ENCODE data around the gene VPS13D. TPM values are rescaled to one million over a fixed set of nuclear protein-coding genes. Genes with fewer than 3 reads are reported as not detected.

VPS13D gene
- total RNA-seq, 2 experiments from 2014 or later = 24.7 to 25.9 TPM

DNA sequence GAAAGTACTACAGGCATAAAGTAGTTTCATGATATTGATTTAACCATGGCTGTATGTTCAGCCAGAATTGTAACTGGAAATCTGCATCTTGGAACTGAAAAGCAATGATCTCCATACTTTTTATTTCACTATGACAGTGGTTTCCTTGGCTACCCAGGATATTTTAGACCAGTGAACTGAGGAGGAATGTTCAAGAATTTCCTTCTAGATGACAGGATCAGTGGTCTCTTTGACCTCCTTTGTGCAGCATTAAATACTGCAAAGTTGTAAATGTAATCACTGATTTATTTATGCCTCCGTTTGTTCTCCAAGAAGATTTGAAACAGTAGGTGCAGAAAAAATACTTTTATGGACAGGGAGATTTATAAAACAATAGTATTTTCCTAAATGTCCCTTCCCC lies 39.5 kb downstream of the VPS13D start:
- ChIA-PET CTCF (no interaction called here), POLR2A (no interaction called here)

DNA sequence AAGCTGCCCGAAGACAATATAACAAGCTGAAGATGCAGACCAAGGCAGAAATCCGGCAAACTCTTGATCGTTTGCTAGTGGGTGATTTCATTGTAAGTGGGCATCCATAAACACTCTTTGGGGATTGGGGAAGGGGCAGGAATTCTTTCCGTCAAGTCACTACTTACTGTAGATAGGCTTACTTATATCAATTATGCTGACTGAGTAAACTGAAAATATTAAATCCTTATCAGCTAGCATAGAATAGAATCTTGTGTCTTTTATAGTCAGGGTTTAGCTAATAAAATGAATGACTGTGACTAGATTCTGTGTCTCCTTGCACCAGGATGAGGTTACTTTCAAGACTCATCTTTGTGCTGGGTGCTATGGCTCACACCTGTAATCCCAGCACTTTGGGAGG lies 41.2 kb downstream of the VPS13D start:
- CTCF ChIA-PET = interaction anchor here (1.3 kb wide), 1 partner anchor 147 kb away, joined by 3 read pairs; no protein-coding TSS in a partner anchor
- POLR2A ChIA-PET = no interaction called here

DNA sequence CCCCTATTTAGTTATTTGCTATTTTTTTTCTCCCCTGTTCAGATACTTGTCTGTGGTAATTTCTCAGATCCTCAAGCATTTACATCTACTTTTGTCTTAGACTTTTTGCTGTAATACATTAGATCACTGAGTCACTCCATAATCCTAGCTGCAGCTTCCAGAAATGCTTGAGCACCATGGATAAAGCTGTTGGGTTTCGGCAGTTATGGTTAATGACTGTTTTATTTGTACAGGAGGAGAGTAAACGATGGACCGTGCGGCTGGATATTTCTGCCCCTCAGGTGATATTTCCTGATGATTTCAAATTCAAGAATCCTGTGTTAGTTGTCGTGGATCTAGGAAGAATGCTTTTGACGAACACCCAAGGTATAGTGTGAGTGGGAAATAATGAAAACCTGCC lies 42.9 kb downstream of the VPS13D start:
- ChIA-PET POLR2A (no interaction called here), CTCF (interaction anchor here (0.6 to 1.5 kb wide), 2 partner anchors 19 to 386 kb away, joined by 3 to 8 read pairs; no protein-coding TSS in a partner anchor)

DNA sequence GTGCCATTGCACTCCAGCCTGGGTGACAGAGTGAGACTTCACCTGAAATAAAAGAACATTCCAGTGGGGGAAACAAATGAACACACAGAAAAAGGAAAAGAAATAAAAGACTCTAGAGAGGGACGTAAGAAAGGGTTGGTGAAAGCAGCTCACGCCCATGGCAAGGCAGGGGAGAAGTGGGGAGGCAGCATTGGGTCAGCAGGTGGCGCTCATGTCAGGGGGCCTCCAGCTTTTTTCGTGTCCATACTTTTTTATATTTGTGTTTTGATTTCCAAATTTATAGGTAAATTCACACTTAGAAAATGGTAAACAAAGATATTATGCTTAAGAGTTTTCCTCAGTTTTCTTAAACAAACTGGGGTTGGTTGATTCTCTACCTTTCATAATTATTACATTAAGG lies 45.5 kb downstream of the VPS13D start:
- POLR2A ChIA-PET = no interaction called here

DNA sequence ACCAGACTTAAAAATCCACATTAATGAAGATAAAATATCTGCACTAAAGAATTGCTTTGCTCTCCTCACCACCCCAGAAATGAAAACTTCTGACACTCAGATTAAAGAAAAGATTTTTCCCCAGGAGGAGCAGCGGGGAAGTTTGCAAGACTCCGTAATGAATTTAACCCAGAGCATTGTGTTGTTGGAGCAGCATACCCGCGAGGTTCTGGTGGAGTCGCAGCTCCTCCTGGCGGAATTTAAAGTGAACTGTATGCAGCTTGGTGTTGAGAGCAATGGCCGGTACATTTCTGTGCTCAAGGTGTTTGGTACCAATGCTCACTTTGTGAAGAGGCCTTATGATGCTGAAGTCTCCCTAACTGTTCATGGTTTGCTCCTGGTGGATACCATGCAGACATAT lies 46.4 kb downstream of the VPS13D start:
- POLR2A ChIA-PET = no interaction called here
- CTCF ChIA-PET = interaction anchor here (1.2 to 2.3 kb wide), 4 partner anchors 16 to 372 kb away, joined by 3 to 9 read pairs (median 6); no protein-coding TSS in a partner anchor

More for the DNA sequence above, 45.5 kb downstream of the VPS13D start:
- CTCF ChIA-PET = interaction anchor here (1.1 to 2.3 kb wide), 5 partner anchors 25 to 387 kb away, joined by 3 to 10 read pairs (median 4); no protein-coding TSS in a partner anchor

DNA sequence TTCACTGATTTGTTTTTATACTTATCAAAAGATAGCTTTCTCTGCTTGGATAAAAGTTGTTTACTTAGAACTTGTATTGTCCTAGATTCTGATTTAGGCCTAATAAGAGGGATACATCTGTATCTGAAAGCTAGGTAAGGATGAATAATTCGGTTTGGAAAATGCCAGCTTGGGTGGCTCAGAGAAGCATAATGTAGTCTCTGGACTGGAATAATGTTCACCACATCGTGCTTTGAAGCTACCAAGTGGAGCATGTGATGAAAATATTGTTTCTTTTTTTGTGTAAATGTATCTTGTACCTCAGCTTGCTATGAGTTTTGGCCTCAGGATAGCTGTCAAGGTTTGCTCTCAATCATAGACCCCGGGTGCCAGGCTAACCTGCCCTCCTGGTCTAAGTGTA lies 49.2 kb downstream of the VPS13D start:
- ChIA-PET CTCF (interaction anchor here (1.0 kb wide), 1 partner anchor 60 kb away, joined by 3 read pairs; no protein-coding TSS in a partner anchor), POLR2A (no interaction called here)

DNA sequence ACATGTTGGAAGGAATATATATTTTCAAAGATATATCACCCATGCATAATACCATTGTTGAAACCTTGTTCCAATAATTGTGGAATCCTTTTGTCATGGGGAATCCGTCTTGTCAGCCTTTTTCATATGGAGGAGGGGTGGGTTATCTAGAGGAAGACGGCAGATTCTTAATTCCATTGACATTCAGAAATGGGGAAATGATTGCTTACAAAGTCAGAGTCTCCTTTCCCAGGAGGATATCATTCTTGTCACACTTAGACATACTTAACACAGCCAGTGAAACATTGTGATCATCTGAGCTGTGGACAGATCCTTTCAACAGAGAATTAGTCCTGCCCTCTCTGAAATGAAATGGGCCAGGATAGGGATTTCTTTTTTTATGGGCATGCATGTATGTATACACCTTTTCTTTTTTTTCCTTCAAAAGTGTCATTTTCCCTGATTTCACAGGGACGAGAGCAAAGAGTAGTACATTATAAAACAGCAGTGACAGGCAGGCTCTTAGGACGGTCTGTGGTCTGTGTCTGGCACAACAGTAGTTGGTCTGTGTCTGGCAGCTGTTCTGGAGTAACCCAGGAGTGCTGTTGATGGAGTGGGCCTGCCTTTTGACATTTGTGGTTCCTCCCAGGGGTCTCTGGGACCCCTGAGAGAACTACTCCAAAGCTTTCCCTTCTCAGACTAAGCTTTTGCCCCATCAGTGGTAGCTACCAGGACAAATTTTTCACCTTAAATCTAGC lies 50.1 kb downstream of the VPS13D start:
- POLR2A ChIA-PET = no interaction called here
- CTCF ChIA-PET = no interaction called here

DNA sequence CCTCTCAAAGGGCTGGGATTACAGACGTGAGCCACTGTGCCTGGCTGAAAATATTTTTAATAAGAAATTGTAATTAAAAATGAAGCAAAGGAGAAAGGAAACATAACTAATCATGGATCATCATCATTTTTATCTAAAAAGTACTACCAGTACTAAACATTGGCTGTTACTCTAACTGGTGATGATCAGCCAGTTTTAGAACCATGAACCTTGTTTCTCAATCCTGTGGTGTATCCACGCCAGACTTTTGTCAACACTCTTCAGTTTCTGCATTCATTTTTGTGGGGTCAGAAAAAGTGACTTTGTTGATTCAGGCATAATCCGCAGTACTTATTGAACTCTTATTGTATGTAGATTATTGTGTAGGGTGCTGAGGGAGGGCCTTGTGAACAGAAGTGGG lies 52.3 kb downstream of the VPS13D start:
- POLR2A ChIA-PET = no interaction called here
- CTCF ChIA-PET = no interaction called here

DNA sequence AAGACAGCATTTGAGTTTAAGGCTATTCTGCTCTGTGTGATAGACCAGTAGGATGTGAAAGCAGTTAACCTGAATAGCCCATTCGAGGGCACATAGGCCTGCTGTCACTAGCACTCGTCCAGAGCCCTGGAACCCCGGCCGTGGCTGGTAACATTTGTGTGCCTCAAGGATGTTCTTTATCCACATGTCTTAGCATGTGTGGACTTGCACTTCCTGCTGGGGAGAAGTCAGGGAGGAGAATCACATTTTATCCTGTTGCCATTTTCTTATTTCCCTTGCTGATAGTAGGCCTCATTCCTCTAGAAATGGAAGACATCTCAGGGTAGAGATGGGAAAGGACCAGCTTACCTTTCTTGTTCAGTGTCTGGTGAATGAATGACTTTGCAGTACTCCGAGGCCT lies 54.7 kb downstream of the VPS13D start:
- CTCF ChIA-PET = no interaction called here
- POLR2A ChIA-PET = no interaction called here

DNA sequence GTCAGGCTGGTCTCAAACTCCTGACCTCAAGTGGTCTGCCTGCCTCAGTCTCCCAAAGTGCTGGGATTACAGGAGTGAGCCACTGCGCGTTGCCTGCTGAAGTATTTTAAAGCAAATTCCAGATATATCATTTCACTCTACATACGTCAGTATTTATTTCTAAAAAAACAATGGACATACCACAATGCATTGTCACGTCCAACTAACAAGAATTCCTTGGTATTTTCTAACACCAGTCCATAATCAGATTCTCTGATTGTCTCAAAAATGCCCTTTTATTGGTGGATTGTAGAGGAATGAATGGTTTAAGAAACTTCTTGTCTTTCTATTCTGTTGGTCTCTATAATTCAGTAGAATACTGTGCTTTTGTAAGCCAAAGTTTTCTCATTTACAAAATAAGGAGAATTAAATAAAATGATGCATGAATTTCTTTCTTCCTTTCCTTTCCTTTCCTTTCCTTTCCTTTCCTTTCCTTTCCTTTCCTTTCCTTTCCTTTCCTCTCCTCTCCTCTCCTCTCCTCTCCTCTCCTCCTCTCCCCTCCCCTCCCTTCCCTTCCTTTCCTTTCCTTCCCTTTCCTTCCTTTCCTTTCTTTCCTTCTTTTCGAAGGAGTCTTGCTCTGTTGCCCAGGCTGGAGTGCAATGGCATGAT lies 55.8 kb downstream of the VPS13D start:
- ChIA-PET POLR2A (no interaction called here), CTCF (no interaction called here)

DNA sequence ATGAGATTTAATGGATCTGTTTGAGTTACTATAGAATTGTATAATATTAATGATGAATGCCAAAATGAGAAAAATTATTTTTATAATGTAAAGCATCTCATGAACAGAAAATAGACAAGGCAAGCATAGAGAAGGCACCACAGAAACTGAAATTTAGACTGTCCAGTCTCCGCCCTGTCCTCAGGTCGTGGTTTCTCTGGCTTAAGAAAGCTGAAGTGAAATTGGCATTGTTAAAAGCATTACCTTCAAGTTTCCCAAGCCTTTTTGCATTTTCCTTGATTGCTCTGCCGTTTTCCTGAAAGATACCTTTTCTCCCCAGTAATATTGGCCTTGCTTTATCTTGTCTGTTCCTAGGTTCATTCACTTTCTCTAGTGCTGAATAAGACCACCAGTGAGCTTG lies 58.0 kb downstream of the VPS13D start:
- POLR2A ChIA-PET = no interaction called here
- CTCF ChIA-PET = no interaction called here

DNA sequence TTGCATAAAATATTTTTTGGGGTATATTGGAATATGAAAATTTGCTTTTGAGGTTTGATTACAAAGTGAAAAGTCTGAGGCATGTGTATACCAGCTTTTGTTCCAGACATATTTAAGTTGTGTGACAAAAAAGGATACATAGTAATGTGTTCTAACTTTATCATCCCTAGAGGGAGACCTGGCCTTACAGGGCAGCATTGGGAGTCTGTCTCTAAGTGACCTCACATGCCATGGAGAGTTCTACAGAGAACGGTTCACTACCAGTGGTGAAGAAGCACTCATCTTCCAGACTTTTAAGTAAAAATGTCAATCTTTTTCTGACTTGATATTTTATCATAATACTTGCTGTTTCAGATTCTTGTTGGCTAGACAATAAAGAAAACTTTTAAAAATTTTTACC lies 61.0 kb downstream of the VPS13D start:
- CTCF ChIA-PET = interaction anchor here (1.7 kb wide), 1 partner anchor 166 kb away, joined by 5 read pairs; no protein-coding TSS in a partner anchor
- POLR2A ChIA-PET = no interaction called here

DNA sequence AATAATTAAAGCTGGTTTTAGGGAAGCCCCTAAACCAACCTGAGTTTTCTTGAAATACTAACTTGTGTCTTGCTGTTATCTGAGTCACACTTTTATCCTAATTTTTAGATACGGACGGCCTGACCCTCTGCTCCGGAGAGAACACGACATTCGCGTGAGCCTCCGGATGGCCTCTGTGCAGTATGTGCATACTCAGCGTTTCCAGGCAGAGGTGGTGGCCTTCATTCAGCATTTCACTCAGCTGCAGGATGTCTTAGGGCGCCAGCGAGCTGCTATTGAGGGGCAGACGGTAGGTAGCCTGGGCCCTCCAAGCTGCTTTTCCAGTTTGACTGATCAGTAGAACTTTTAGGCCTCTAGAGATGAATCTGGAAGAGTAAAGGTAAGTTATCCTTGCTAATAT lies 63.6 kb downstream of the VPS13D start:
- POLR2A ChIA-PET = no interaction called here

DNA sequence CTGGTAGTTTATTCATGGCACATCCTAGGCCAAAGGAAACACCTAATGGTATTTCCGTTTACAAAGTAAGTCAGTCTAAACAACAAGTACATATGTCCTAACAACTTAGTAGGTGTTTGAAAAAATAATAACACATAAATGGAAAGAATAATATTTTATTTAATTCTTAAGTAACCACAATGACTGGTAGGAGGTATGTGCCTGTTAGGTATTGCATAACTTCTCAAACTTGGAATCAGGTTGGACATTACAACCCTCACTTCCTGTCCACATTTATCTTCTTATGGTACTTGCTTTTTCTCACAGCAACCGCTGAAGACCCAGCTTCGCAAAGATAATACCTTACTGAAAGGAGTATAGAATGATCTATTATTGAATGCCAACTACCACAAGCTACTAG lies 64.2 kb downstream of the VPS13D start:
- POLR2A ChIA-PET = no interaction called here

More for the DNA sequence above, 63.6 kb downstream of the VPS13D start:
- CTCF ChIA-PET = interaction anchor here (1.8 kb wide), 1 partner anchor 365 kb away, joined by 5 read pairs; no protein-coding TSS in a partner anchor

DNA sequence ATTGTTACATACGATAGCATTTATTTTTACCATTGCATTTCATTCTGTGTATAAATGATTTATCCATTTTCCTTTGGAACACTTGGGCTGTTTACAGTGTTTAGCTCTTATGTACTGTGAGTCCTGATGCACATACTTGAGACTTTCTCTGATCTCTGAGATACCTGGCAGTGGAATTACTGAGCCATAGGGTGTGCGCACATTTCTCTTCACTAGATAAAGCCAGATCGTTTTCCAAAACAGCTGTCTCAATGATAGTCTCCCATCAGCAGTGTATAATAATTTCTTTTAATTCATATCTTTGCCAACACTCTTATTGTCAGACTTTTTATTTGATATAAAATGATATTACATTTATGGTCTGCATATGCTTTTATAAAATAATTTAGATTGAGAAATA lies 66.2 kb downstream of the VPS13D start:
- ChIA-PET POLR2A (no interaction called here), CTCF (interaction anchor here (2.0 kb wide), 1 partner anchor 324 kb away, joined by 6 read pairs; no protein-coding TSS in a partner anchor)

More for the DNA sequence above, 64.2 kb downstream of the VPS13D start:
- CTCF ChIA-PET = interaction anchor here (1.8 kb wide), 1 partner anchor 365 kb away, joined by 5 read pairs; no protein-coding TSS in a partner anchor

DNA sequence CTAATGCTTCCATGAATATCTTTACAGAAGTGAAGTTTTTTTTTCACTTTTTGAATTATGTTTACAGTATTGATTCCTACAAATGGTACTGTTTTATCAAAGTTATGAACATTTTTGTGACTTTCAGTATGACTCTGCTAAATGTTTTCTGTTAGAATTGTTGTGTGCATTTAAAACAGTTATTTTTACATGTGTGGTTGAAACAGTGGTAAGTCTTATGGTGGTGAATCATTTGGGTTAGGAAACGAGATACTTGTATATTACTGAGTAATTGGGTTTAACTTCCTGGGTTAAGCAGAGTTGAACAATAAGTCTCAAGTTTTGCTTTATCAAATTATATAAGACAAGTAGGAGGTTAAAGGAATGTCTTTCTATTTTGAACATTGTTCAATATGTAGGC lies 66.8 kb downstream of the VPS13D start:
- CTCF ChIA-PET = interaction anchor here (1.2 to 2.0 kb wide), 2 partner anchors 302 to 323 kb away, joined by 3 to 6 read pairs; no protein-coding TSS in a partner anchor
- POLR2A ChIA-PET = no interaction called here

DNA sequence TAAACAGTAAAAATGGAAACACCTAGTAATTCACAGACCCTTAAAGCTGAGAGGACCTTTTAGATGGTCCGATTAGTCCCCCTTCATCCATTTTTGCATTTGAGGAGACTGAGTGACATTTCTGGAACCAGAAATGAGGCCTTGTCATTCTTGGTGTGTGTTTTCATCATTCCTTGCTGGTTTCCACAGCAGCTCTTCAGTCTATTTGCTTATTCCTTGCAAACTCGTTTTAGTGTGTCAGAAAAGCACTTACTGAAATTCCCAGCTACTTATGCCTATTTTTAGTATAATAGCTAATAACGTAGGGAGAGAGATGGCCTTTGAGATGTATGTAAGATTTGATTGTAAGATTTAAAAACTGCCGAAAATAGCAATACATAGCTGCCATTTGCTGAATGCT lies 70.9 kb downstream of the VPS13D start:
- ChIA-PET CTCF (interaction anchor here (1.2 to 1.4 kb wide), 2 partner anchors 318 to 359 kb away, joined by 3 read pairs; partner anchors contain the start of gene DHRS3), POLR2A (no interaction called here)

DNA sequence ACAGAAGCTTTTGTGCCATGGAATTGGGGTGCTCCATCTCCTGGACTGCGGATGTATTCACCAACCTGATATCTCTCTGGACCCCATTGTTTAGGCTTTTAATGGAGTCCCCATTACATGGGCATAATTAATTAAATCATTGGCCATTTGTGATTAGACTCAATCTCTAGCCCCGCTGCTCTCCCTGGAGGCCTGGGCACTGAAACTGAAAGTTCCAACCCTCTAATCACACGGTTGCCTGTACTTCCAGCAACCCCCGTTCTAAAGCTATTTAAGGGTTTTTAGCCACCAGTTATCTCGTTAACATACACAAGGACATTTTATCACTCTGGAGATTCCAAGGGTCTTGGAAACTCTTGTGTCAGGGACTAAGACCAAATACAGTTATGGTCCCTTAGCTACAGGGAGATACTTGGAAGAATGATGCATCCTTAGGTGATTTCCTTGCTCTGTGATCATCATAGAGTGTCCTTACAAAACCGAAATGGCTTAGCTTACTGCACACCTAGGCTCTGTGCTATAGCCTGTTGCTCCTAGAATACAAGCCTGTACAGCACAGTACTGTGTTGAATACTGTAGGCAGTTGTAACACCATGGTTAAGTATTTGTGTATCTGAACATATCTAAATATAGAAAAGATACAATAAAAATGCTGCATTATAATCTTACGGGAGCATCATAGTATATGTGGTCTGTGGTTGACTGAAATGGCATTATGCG lies 71.8 kb downstream of the VPS13D start:
- POLR2A ChIA-PET = no interaction called here
- CTCF ChIA-PET = interaction anchor here (1.2 kb wide), 1 partner anchor 358 kb away, joined by 3 read pairs; no protein-coding TSS in a partner anchor

DNA sequence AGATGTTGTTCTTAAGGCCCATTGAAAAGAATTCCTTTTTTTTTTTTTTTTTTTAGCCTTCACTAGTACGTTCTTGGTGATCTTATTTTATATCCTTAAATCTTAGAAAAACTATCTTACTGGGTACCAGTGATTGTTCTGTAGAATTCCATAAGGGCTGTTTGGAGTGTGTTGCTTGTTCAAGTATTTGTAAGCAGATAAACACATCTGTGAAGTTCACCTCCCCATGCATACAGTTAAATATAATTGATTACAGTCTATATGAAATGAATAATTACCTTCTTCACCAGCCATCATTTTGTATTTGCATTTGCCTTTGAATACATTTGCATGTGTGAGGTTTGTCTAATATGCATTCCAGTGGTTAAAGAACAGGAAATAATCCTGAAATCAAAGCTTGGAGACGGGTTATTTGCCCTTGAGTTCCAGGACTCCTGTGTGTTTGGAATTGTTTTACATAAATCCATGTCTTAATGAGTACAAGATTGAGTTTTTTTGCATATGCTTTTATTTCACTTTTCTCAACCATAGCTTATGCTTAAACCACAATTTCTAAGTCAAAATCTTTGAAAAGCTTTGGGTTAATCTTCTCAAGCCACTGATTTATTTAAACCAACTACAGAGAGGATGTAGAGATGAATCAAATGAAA lies 73.1 kb downstream of the VPS13D start:
- CTCF ChIA-PET = no interaction called here
- POLR2A ChIA-PET = no interaction called here

DNA sequence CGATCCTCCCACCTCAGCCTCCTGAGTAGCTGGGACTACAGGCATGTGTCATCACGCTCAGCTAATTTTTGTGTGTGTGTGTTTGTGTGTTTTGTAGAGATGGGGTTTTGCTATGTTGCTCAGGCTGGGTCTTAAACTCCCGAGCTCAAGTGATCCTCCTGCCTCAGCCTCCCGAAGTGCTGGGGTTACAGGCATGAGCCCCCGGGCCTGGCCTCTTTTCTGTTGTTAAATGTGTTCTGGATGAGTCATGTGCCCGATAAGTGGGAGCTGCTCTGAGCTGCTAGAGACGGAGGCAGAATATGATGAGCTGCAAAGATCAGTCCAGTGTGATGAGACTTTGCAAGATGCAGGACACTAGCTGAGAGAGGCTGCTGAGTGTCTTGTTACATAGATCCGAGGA lies 75.5 kb downstream of the VPS13D start:
- POLR2A ChIA-PET = no interaction called here
- CTCF ChIA-PET = no interaction called here
